HUES48 (cell line): ENCODE data around the gene AP2A2.
"Not testable (repeated sequence)": the region's sequence is repeated elsewhere in the genome, so short reads cannot be mapped to it uniquely, and the experiment has no call there.

Experiments used
- H3K27ac ChIP-seq: one replicate; pipeline ENCODE4 v1.7.0; 2013; ENCODE audit warnings: low read depth, low read length, inconsistent platforms
- H3K27me3 ChIP-seq: 2 replicates; pipeline ENCODE4 v1.6.1; 2013; ENCODE audit warnings: mild to moderate bottlenecking, low read length; ENCODE audit not compliant: control insufficient read depth, insufficient read depth
- H3K36me3 ChIP-seq: 2 replicates; pipeline ENCODE4 v1.6.1; 2013; ENCODE audit warnings: low read length; ENCODE audit not compliant: control insufficient read depth, insufficient read depth
- H3K4me1 ChIP-seq: 2 replicates; pipeline ENCODE4 v1.6.1; 2013; ENCODE audit warnings: mild to moderate bottlenecking, low read length; ENCODE audit not compliant: control insufficient read depth, insufficient read depth
- H3K4me3 ChIP-seq: 2 replicates; pipeline ENCODE4 v1.5.1; 2013; ENCODE audit warnings: mild to moderate bottlenecking, low read depth, low read length
- H3K9ac ChIP-seq: 2 replicates; pipeline ENCODE4 v1.6.1; 2013; ENCODE audit warnings: mild to moderate bottlenecking, low read depth, low read length, moderate library complexity
- H3K9me3 ChIP-seq: 2 replicates; pipeline ENCODE4 v1.6.1; 2013; ENCODE audit warnings: low read length; ENCODE audit not compliant: control insufficient read depth, insufficient read depth

The AP2A2 gene

DNA sequence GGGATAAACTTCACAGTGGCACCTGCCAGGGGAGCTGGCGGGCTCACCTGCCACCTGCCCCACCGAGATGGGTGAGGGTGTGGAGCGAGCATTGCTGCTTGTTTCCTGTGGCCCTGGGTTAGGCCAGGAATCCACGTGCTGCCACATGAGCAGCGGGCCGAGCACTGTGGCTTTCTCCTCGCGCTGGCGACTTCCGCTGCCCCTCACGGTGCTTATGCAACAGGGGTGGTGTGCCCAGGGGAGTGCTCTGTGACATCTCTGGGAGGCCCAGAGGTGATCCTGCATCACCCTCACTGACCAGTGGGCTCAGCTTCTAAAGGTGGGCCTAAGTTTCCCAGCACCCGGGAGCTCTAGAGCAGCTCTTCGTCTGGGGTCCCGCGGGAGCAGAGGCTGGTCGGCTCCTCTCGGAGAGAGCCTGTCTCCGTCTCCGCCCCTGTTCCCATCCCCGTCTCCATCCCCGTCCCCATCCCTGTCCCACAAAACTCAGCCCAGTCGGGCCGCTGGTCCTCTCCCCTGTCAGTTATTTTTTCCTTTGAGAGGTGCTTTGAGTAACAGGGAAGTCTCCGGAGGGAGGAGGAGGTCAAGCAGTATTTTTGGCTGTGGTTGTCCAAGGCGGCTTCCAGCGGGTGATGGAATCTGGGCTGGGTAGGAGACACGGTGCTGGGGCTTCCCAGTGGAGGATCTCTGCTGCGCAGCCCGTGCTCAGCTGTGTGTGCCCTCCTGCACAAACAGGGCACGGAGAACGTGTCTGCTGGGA is 42.5 kb downstream of the AP2A2 start:
- Histone ChIP-seq H3K9ac (no peak overlapping the region), H3K27me3 (no peaks in the 10 kb centered on the region), H3K9me3 (peaks cover 8% of the 10 kb centered on the region; the same call in 1 of the 2 replicates), H3K4me1 (no peaks in the 10 kb centered on the region), H3K36me3 (peaks cover 46% of the 10 kb centered on the region), H3K4me3 (no peak overlapping the region), H3K27ac (no peak overlapping the region)

DNA sequence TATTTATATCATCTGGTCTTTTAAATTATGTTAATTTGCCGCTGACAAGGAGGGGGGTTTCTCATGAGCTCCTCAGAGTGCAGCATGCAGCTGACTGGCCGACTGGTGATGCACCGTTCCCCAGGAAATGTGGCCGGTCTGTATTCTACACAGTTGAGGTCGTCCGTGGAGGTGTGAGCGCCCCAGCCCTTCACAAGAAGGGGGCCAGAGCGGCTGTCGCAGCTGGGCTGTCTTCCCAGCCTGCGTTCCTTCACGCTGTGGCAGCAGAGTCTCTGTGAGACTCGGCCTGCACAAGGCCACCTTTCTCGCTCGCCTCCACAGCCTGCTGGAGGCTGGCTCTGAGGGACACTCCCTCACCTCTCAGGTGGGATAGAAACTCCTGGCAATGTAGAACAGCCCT is 43.2 kb downstream of the AP2A2 start:
- Histone ChIP-seq H3K27ac (no peak overlapping the region), H3K27me3 (no peaks in the 10 kb centered on the region), H3K4me1 (no peaks in the 10 kb centered on the region), H3K36me3 (peaks cover 45% of the 10 kb centered on the region), H3K9me3 (peaks cover 8% of the 10 kb centered on the region; the same call in 1 of the 2 replicates), H3K4me3 (no peak overlapping the region), H3K9ac (no peak overlapping the region)

DNA sequence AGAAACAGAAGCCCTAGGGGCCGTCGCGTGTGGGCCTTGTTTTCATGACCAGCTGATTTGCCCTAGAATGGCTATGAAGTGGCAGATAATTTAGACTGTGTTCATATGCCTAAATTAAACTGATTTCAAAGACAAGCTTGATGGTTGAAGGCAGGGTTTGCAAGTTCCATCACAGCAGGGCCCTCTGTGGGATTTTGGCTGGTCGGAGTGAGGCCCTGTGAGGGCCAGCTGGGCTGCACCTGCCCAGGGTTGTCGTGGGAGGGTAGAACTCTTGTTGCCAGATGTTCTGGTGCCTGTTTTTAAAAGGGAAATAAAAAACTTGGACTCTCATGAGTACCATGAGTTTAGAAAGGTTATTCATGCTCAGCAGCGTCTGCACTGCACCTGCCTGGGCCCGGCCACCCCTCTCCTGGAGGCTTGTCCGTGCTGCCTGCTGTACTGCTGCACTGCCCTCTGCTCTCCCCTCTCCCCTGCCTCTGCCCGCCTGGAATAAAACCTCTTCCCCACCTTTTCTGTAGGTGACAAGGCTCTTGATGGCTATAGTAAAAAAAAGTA is 44.1 kb downstream of the AP2A2 start:
- no peak overlapping the region for H3K27ac ChIP-seq
- no peaks in the 10 kb centered on the region for H3K4me1 ChIP-seq
- H3K9me3 ChIP-seq = peaks cover under 1% of the 10 kb centered on the region; the same call in 1 of the 2 replicates
- no peak overlapping the region for H3K4me3 ChIP-seq
- no peak overlapping the region for H3K9ac ChIP-seq
- H3K27me3 ChIP-seq = no peaks in the 10 kb centered on the region
- peaks cover 37% of the 10 kb centered on the region for H3K36me3 ChIP-seq

DNA sequence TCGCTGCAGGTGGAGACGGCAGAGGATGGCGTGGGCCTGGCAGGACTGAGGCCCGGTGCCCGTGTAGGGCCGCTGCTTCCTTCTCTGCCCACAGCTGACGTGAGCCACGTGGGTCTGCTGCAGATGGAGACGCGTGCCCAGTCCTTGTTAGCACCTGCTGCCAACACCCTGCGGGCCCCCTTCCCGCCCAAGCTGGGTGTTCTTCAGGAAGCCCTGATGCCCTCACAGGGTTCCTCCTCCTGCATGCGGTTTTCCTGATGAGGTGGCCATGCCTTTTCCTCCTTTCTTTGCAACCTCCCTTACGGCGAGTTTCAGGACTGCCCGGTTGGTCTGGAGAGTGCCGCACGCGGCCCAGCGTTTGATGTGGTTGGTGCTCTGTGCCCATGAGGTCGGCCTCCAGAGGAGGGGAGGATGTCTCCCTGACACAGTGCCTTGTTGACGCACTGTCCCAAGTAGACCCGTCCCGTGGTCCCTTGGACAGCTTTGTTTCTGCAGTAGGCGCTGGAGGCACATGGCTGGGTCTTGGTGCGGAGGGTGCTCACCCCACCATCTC is 44.7 kb downstream of the AP2A2 start:
- Histone ChIP-seq H3K36me3 (peaks cover 34% of the 10 kb centered on the region), H3K4me1 (no peaks in the 10 kb centered on the region), H3K27ac (no peak overlapping the region), H3K4me3 (no peak overlapping the region), H3K27me3 (no peaks in the 10 kb centered on the region), H3K9me3 (no peaks in the 10 kb centered on the region), H3K9ac (no peak overlapping the region)

DNA sequence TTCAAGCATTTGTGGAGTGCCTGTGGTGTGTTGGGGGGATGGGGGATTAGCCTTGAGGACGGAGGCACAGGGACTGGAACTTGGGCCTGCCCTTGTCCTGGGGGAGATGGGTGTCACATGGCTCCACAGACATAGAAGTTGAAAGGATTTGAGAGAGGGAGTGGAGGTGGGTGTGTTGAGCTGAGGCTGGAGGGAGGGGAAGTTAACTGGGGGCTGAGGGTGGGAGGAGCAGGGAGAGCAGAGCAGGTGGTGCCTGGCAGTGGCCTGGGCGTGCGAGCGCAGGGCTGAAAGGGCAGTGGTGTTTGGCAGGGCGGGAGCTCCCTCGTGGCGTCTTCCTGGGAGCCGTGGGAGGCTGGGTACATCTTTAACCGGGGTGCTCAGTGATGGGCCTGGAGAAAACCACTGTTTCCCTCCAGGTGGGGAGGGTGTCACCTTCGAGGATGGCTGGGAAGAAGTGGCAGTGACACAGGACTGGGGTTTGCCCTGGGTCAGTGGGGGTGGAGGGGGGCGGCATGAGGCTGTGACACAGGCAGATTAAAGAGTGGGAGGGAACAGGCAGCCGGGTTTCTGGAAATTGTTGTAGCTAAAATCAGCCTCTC is 45.5 kb downstream of the AP2A2 start:
- Histone ChIP-seq H3K27ac (no peak overlapping the region), H3K9ac (no peak overlapping the region), H3K9me3 (no peaks in the 10 kb centered on the region), H3K27me3 (no peaks in the 10 kb centered on the region), H3K36me3 (peaks cover 34% of the 10 kb centered on the region), H3K4me3 (no peak overlapping the region), H3K4me1 (no peaks in the 10 kb centered on the region)

DNA sequence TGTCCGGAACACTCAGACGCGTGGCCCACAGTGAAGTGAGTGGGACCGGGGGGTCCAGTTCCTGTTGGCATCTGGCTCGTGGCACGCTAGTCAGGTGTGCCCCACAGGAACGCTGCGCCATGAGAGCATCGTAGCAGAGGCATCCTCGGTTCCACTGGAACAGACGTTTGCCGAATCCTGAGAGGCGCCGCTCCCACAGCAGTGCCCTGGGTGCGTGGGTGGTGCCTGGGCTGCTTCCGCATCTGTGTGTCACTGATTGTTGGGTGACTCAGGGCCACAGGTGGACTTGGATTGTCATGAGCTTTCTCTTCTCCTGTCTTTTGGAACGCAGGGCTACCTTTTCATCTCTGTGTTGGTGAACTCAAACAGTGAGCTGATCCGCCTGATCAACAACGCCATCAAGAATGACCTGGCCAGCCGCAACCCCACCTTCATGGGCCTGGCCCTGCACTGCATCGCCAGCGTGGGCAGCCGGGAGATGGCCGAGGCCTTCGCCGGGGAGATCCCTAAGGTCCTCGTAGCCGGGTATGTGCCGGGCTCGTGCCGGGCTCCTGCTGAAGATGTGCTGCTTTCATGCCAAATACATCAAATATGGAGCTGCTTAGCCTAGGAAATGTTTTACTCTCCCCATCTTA is 46.2 kb downstream of the AP2A2 start:
- H3K9ac ChIP-seq = no peak overlapping the region
- H3K36me3 ChIP-seq = peaks cover 39% of the 10 kb centered on the region
- H3K9me3 ChIP-seq = no peaks in the 10 kb centered on the region
- H3K27ac ChIP-seq = no peak overlapping the region
- no peak overlapping the region for H3K4me3 ChIP-seq
- H3K4me1 ChIP-seq = no peaks in the 10 kb centered on the region
- H3K27me3 ChIP-seq = no peaks in the 10 kb centered on the region

DNA sequence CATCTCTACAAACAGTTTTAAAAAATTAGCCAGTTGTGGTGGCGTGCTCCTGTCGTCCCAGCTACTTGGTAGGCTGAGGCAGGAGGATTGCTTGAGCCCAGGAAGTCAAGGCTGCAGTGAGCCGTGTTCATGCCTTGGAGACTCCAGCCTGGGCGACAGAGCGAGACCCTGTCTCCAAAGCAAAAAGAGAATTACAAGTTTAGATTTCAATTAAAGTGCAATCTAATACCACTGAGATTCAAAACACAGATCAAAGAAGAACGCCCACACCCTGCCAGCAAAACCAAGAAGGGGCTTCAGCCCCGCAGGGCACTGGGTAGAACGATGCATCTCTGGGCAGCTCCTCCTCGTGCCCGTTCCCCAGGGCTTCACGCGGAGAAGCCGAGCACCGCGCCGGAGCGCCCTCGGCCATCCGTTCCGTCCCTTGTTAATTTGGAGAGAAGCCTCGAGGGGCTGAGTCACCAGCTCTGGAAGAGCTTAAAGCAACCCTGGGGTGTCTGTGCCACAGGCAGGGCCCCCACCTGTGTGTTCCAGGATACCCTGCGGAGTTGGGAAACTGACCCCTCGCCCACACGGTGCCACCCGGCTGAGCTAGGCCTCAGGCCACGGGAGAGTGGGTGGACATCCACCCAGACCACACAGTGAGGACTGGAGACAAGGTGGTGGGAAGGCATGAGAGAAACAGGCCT is 47.0 kb downstream of the AP2A2 start:
- Histone ChIP-seq H3K9ac (no peak overlapping the region), H3K27me3 (no peaks in the 10 kb centered on the region), H3K4me3 (no peak overlapping the region), H3K4me1 (no peaks in the 10 kb centered on the region), H3K9me3 (no peaks in the 10 kb centered on the region), H3K36me3 (peaks cover 48% of the 10 kb centered on the region), H3K27ac (no peak overlapping the region)

DNA sequence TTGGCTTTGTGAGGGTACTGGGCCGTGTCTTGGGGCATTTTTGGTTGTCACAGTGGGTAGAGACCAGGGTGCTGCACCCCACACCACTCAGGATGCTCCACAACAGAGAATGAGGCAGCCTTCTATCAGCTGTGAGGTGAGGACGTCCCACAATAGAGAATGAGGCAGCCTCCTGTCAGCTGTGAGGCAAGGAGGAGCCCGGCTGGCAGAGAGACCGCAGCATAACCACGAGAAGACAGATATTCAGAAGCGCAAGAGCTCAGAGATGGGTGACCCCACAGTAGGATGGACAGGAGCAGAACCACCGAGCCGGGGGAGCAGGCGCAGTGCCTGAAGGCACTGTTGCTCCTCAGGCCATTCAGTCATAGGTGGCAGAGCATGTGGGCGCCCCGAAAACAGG is 47.6 kb downstream of the AP2A2 start:
- Histone ChIP-seq H3K9me3 (no peaks in the 10 kb centered on the region), H3K4me3 (no peak overlapping the region), H3K36me3 (peaks cover 53% of the 10 kb centered on the region), H3K4me1 (no peaks in the 10 kb centered on the region), H3K27ac (no peak overlapping the region), H3K27me3 (no peaks in the 10 kb centered on the region), H3K9ac (no peak overlapping the region)

DNA sequence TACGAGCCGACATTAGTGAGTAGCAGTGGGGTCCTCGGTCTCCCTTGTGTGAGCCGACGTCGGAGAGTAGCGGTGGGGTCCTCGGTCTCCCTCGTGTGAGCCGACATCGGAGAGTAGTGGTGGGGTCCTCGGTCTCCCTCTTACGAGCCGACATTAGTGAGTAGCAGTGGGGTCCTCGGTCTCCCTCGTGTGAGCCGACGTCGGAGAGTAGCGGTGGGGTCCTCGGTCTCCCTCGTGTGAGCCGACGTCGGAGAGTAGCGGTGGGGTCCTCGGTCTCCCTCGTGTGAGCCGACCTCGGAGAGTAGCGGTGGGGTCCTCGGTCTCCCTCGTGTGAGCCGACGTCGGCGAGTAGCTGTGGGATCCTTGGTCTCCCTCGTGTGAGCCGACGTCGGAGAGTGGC is 49.7 kb downstream of the AP2A2 start:
- not testable (repeated sequence) for H3K27ac ChIP-seq, H3K9ac ChIP-seq, H3K27me3 ChIP-seq, H3K4me1 ChIP-seq, H3K9me3 ChIP-seq, H3K4me3 ChIP-seq
- peaks cover 50% of the 10 kb centered on the region for H3K36me3 ChIP-seq

DNA sequence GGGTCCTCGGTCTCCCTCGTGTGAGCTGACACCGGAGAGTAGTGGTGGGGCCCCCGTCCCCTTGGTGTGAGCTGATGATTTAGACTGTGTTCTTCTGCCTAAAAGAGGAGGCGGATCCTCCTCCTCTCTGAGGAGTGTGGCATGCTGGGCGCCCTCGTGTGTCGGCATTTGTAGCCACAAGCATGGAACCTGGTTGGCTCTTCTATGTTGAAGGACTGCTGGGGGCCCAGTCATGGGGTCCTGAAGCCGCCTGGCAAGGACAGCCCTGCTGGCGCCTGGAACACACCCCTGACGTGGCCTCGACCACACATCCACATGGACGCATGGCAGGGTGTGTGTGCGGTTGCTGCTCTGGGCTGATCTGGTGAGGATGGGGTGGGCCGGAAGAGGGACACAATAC is 50.2 kb downstream of the AP2A2 start:
- Histone ChIP-seq H3K27ac (no peak overlapping the region), H3K9ac (no peak overlapping the region)

More for the DNA sequence above, 50.2 kb downstream of the AP2A2 start:
- peaks cover 51% of the 10 kb centered on the region for H3K36me3 ChIP-seq
- no peaks in the 10 kb centered on the region for H3K4me1 ChIP-seq
- no peak overlapping the region for H3K4me3 ChIP-seq
- no peaks in the 10 kb centered on the region for H3K27me3 ChIP-seq
- H3K9me3 ChIP-seq = no peaks in the 10 kb centered on the region
